ENCODE measurements around the gene PRR12.

GRCh38 chr19:49590971-49591730 is at the start of gene PRR12:
- TF ChIP-seq ELF4 (IDR thresholded peaks at IDR 0.05) (no peak), SP1 (IDR thresholded peaks at IDR 0.05) (no peak), NFRKB (IDR thresholded peaks at IDR 0.05) (no peak), TARDBP (IDR thresholded peaks at IDR 0.05) (no peak), FOXK2 (IDR thresholded peaks at IDR 0.05) (no peak), FOXM1 (IDR thresholded peaks at IDR 0.05; ENCODE audit: borderline replicate concordance) (no peak), LEF1 (IDR thresholded peaks at IDR 0.05; ENCODE audit: borderline replicate concordance) (no peak), BHLHE40 (IDR thresholded peaks at IDR 0.05; ENCODE audit: borderline replicate concordance) (no peak), SUZ12 (IDR thresholded peaks at IDR 0.05) (no peak), ZNF384 (IDR thresholded peaks at IDR 0.05) (peak; percentile 96)
